ENCODE measurements around the gene DGKZ.

DNA sequence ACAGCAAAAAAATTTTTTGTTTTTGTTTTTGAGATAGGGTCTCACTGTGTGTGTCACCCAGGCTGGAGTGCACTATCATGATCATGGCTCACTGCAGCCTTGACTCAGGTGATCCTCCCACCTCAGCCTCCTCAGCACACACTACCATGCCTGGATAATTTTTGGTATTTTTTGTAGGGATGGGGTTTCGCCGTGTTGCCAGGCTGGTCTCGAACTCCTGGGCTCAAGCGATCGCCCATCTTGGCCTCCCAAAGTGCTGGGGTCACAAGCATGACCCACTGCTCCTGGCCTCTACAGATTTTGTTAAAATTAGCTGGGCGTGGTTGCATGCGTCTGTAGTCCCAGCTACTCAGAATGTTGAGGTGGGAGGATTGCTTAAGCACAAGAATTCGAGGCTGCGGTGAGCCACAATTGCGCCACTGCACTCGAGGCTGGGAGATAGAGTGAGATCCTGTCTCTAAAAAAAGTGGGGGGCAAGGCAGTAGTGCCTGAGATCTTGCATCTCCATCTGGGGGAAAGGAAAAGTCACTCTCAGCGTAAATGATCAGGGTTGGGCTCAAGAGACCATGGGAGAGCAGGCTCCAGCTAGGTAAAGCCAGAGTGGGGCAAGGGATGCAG lies 10.6 kb upstream of the DGKZ start:
- no peak for TF ChIP-seq POLR2A (IDR thresholded peaks at IDR 0.05; ENCODE audit: low read depth, low read length)
- no peak for TF ChIP-seq GATA2 (IDR thresholded peaks at IDR 0.05; ENCODE audit: insufficient read depth, insufficient read length, low read depth, low read length)
- TF ChIP-seq CTCF (IDR thresholded peaks at IDR 0.05; ENCODE audit: extremely low read depth in 1 of 2, insufficient read depth in 1 of 2, low read depth in 1 of 2, low read length in 2 of 2), result no peak
- TF ChIP-seq POLR2AphosphoS5 (IDR thresholded peaks at IDR 0.05; ENCODE audit: insufficient read depth, low read depth, low read length), result no peak
- no peak for TF ChIP-seq MAX (IDR thresholded peaks at IDR 0.05; ENCODE audit: insufficient read depth, insufficient read length)
